Neural progenitor cell (in vitro differentiated cells): ENCODE results near the gene MYL12B. TPM values are rescaled to one million over a fixed set of nuclear protein-coding genes. Genes with fewer than 3 reads are reported as not detected.
A peak's percentile ranks its signal among the peaks of the same experiment; 100 is the strongest.

Experiments
- DNase-seq: peaks from one replicate; pipeline ENCODE4 v3.0.0-alpha.2; 2016; ENCODE audit warnings: low spot score
- H2AFZ ChIP-seq: fragments of 200-600 bp; sonication (generic); replicated peaks from 2 replicates; pipeline ENCODE4 v1.6.1; 2016; ENCODE audit warnings: antibody characterized with exemption
- H3F3A ChIP-seq: fragments of 200-600 bp; sonication (generic); 2 replicates; pipeline ENCODE4 v1.6.1; 2016; ENCODE audit warnings: antibody characterized with exemption, low read depth
- H3K27ac ChIP-seq: fragments of 200-600 bp; sonication (generic); 2 replicates; pipeline ENCODE4 v1.5.1; 2016; ENCODE audit warnings: mild to moderate bottlenecking
- H3K27me3 ChIP-seq: fragments of 200-600 bp; sonication (generic); 2 replicates; pipeline ENCODE4 v1.6.1; 2016; ENCODE audit warnings: mild to moderate bottlenecking, moderate library complexity
- H3K36me3 ChIP-seq: fragments of 200-600 bp; sonication (generic); 2 replicates; pipeline ENCODE4 v1.5.1; 2016
- H3K4me1 ChIP-seq: fragments of 200-600 bp; sonication (generic); 2 replicates; pipeline ENCODE4 v1.6.1; 2016; ENCODE audit warnings: mixed run types
- H3K4me2 ChIP-seq: fragments of 200-600 bp; sonication (generic); 2 replicates; pipeline ENCODE4 v1.6.1; 2016
- H3K4me3 ChIP-seq: fragments of 200-600 bp; sonication (generic); 2 replicates; pipeline ENCODE4 v1.5.1; 2016
- H3K79me2 ChIP-seq: fragments of 200-600 bp; sonication (generic); 2 replicates; pipeline ENCODE4 v1.6.1; 2016; ENCODE audit warnings: low read depth
- H3K9ac ChIP-seq: fragments of 200-600 bp; sonication (generic); 2 replicates; pipeline ENCODE4 v1.6.1; 2016
- H3K9me3 ChIP-seq: fragments of 200-600 bp; sonication (generic); 2 replicates; pipeline ENCODE4 v1.5.1; 2016; ENCODE audit warnings: low read depth
- H4K20me1 ChIP-seq: fragments of 200-600 bp; sonication (generic); 2 replicates; pipeline ENCODE4 v1.6.1; 2016; ENCODE audit warnings: low read depth
- H3K27ac Mint-ChIP-seq: 3 replicates; pipeline ENCODE4 v1.8.0; 2021; ENCODE audit warnings: mixed read lengths
- H3K27me3 Mint-ChIP-seq: 2 replicates; pipeline ENCODE4 v1.8.0; 2022; ENCODE audit warnings: low read depth, mild to moderate bottlenecking, inconsistent platforms, moderate library complexity, mixed read lengths; ENCODE audit not compliant: insufficient read depth
- H3K36me3 Mint-ChIP-seq: 3 replicates; pipeline ENCODE4 v1.8.0; 2021; ENCODE audit warnings: mixed read lengths
- H3K4me1 Mint-ChIP-seq: 3 replicates; pipeline ENCODE4 v1.8.0; 2021; ENCODE audit warnings: mixed read lengths
- H3K4me3 Mint-ChIP-seq: 3 replicates; pipeline ENCODE4 v1.8.0; 2021; ENCODE audit warnings: mild to moderate bottlenecking, moderate library complexity, mixed read lengths
- H3K9me3 Mint-ChIP-seq: 3 replicates; pipeline ENCODE4 v1.8.0; 2020; ENCODE audit warnings: mixed read lengths
- EZH2 ChIP-seq: fragments of 200-600 bp; sonication (generic); IDR thresholded peaks from 2 replicates; pipeline ENCODE4 v1.6.1; 2017; ENCODE audit warnings: antibody characterized with exemption, mild to moderate bottlenecking, moderate library complexity
- EZH2phosphoT487 ChIP-seq: fragments of 200-600 bp; sonication (generic); IDR thresholded peaks from 2 replicates; pipeline ENCODE4 v1.6.1; 2017; ENCODE audit warnings: antibody characterized with exemption
- total RNA-seq: library from RNA; depleted of rRNA; stranded (reverse); fragments of >200 nt; gene quantifications from 2 replicates; pipeline ENCODE4 v1.2.3, GENCODE V29; 2015; ENCODE audit warnings: low replicate concordance
- TF ChIP-seq, protein P1 (sequence below): fragments of 200-600 bp; sonication (generic); IDR thresholded peaks from 2 replicates; pipeline ENCODE4 v1.5.1; 2017; ENCODE audit warnings: antibody characterized with exemption, mild to moderate bottlenecking

The MYL12B gene
- total RNA-seq, 1 donor from 2014 or later: 152 TPM

DNA sequence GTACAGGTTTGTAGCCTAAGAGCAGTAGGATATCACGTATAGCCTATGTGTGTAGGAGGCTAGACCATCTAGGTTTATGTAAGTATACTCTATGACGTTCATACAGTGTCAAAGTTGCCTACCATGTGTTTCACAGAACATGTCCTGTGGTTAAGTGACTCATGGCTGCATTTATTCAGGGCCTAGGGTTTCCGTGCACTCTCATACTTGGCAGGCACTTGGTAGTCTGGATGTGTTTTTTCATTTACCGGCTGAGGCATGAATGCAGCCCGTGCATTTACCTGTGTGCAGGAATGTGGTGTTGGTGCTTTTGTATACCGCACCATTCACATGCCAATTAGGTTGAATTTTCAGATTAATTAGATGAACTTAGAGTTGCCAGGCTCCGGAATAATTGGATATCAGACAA, 43.4 kb downstream of the MYL12B start:
- H3K4me1 ChIP-seq: no peaks in the 10 kb centered on the region
- no peak for DNase-seq
- H2AFZ ChIP-seq: no peak overlapping the region
- H3K9me3 ChIP-seq: no peaks in the 10 kb centered on the region
- H3K27me3 Mint-ChIP-seq: peaks cover 4% of the 10 kb centered on the region
- H3K4me2 ChIP-seq: no peak overlapping the region
- no peaks in the 10 kb centered on the region for H3K79me2 ChIP-seq
- H3K27ac Mint-ChIP-seq: no peak overlapping the region
- peaks cover 4% of the 10 kb centered on the region for H3K9me3 Mint-ChIP-seq
- no peaks in the 10 kb centered on the region for H3K36me3 Mint-ChIP-seq
- H3K4me1 Mint-ChIP-seq: no peaks in the 10 kb centered on the region
- no peak overlapping the region for H3K4me3 ChIP-seq
- H3K36me3 ChIP-seq: no peaks in the 10 kb centered on the region
- no peak overlapping the region for H3K4me3 Mint-ChIP-seq
- H3K27ac ChIP-seq: no peak overlapping the region
- H3K9ac ChIP-seq: no peak overlapping the region
- H3K27me3 ChIP-seq: no peaks in the 10 kb centered on the region
- no peaks in the 10 kb centered on the region for H3F3A ChIP-seq
- TF ChIP-seq, protein P1, sequence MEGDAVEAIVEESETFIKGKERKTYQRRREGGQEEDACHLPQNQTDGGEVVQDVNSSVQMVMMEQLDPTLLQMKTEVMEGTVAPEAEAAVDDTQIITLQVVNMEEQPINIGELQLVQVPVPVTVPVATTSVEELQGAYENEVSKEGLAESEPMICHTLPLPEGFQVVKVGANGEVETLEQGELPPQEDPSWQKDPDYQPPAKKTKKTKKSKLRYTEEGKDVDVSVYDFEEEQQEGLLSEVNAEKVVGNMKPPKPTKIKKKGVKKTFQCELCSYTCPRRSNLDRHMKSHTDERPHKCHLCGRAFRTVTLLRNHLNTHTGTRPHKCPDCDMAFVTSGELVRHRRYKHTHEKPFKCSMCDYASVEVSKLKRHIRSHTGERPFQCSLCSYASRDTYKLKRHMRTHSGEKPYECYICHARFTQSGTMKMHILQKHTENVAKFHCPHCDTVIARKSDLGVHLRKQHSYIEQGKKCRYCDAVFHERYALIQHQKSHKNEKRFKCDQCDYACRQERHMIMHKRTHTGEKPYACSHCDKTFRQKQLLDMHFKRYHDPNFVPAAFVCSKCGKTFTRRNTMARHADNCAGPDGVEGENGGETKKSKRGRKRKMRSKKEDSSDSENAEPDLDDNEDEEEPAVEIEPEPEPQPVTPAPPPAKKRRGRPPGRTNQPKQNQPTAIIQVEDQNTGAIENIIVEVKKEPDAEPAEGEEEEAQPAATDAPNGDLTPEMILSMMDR: no peak
- TF ChIP-seq EZH2phosphoT487: no peak
- TF ChIP-seq EZH2: no peak
- H4K20me1 ChIP-seq: no peaks in the 10 kb centered on the region

DNA sequence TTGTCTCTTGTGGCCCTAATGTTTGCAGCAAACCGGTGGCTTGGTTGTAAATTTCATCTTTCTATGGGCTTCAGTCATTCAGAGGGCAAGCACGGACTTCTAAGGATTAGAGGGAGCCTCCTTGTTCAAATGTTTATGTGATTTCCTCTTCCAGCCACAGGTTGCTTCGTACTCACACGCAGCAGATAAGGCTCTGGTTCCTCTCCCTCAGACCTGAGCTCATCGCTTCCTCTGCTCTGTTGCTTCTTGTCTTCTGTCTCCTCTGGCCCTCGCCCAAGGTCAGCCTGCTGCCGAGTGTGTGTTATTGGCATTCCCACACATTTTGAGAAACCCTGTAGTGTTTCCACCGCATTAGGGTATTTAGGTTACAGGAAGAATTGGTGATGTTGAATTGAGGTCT, 44.0 kb downstream of the MYL12B start:
- Histone ChIP-seq H2AFZ (peak overlapping the region; percentile 83), H3K4me1 (no peaks in the 10 kb centered on the region), H3K9me3 (no peaks in the 10 kb centered on the region), H3F3A (no peaks in the 10 kb centered on the region), H3K4me2 (no peak overlapping the region), H3K4me3 (no peak overlapping the region), H4K20me1 (no peaks in the 10 kb centered on the region), H3K27me3 (no peaks in the 10 kb centered on the region), H3K27ac (no peak overlapping the region), H3K9ac (no peak overlapping the region), H3K36me3 (no peaks in the 10 kb centered on the region), H3K79me2 (no peaks in the 10 kb centered on the region)
- no peak overlapping the region for H3K4me3 Mint-ChIP-seq
- no peak overlapping the region for H3K27ac Mint-ChIP-seq
- no peaks in the 10 kb centered on the region for H3K4me1 Mint-ChIP-seq
- H3K36me3 Mint-ChIP-seq: no peaks in the 10 kb centered on the region
- no peak for DNase-seq
- TF ChIP-seq EZH2 (no peak), EZH2phosphoT487 (no peak)
- TF ChIP-seq, protein P1: no peak
- H3K27me3 Mint-ChIP-seq: peaks cover 4% of the 10 kb centered on the region
- peaks cover 6% of the 10 kb centered on the region for H3K9me3 Mint-ChIP-seq

DNA sequence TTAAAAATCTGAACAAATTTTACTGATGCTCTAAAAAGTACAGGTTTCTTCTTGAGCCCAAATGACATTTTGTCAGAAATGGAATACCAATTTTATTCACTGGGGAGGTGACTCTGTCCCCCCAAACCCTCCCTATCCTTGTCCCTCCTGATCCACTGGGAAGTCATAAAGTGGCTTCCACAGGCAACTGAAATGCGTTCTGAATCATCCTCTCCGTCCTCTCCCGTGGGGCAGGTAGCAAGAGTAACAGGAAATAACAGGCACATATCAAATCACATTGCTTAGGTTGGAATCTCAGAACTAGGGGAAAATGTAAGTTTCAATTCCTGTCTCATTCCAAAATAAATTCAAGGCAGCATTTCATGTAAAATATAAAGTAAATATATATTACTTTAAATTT, 44.5 kb downstream of the MYL12B start:
- H3K27ac ChIP-seq: no peak overlapping the region
- H3K27me3 ChIP-seq: no peaks in the 10 kb centered on the region
- Mint-ChIP-seq H3K4me3 (no peak overlapping the region), H3K27me3 (peaks cover 4% of the 10 kb centered on the region), H3K36me3 (no peaks in the 10 kb centered on the region), H3K4me1 (no peaks in the 10 kb centered on the region), H3K27ac (no peak overlapping the region), H3K9me3 (peaks cover 6% of the 10 kb centered on the region)
- no peaks in the 10 kb centered on the region for H3K36me3 ChIP-seq
- no peak overlapping the region for H2AFZ ChIP-seq
- no peaks in the 10 kb centered on the region for H4K20me1 ChIP-seq
- no peaks in the 10 kb centered on the region for H3K9me3 ChIP-seq
- no peak overlapping the region for H3K4me3 ChIP-seq
- TF ChIP-seq, protein P1: no peak
- TF ChIP-seq EZH2: no peak
- TF ChIP-seq EZH2phosphoT487: no peak
- H3K4me1 ChIP-seq: no peaks in the 10 kb centered on the region
- H3F3A ChIP-seq: no peaks in the 10 kb centered on the region
- H3K9ac ChIP-seq: no peak overlapping the region
- H3K79me2 ChIP-seq: no peaks in the 10 kb centered on the region
- no peak for DNase-seq
- H3K4me2 ChIP-seq: no peak overlapping the region
